ENCODE measurements around the gene STOML2. TPM values are rescaled to one million over a fixed set of nuclear protein-coding genes. Genes with fewer than 3 reads are reported as not detected.

STOML2 gene
- total and polyA plus RNA-seq, 9 of the 15 experiments (the other 6 are each of a cell fraction or from before 2014, with no cell fraction given), result 110 to 220 (median 174) TPM

- TF ChIP-seq FOXO4 (CRISPR knock-in tag; IDR thresholded peaks at IDR 0.05) (no peak), CBX1 (IDR thresholded peaks at IDR 0.05; ENCODE audit: low read depth) (peak; percentile 36; the same call in 1 of the 2 replicates), PBX2 (CRISPR knock-in tag; IDR thresholded peaks at IDR 0.05; ENCODE audit: low read depth) (0 out of 2 replicates have a peak, but pooled peaks have one; percentile 22), PBX2 (tag; conservative IDR thresholded peaks at IDR 0.05; ENCODE audit: low read depth) (peak; percentile 85), HDAC1 (IDR thresholded peaks at IDR 0.05) (no peak), SUPT5H (IDR thresholded peaks at IDR 0.05) (peak; percentile 91), NFYB (IDR thresholded peaks at IDR 0.05; ENCODE audit: extremely low read depth, insufficient read length) (peak; percentile 84), ASH1L (IDR thresholded peaks at IDR 0.05; ENCODE audit: borderline replicate concordance, low read depth, partially characterized antibody) (peak; percentile 94), ZNF512 (tag; IDR thresholded peaks at IDR 0.05) (no peak), EWSR1 (IDR thresholded peaks at IDR 0.05; ENCODE audit: borderline replicate concordance, low read depth, partially characterized antibody) (no peak), ZNF699 (CRISPR knock-in tag; IDR thresholded peaks at IDR 0.05; ENCODE audit: insufficient replicate concordance) (no peak), ZBTB12 (CRISPR knock-in tag; IDR thresholded peaks at IDR 0.05) (peak; percentile 53; the same call in 1 of the 2 replicates), ZNF24 (IDR thresholded peaks at IDR 0.05) (no peak), FOXP1 (CRISPR knock-in tag; IDR thresholded peaks at IDR 0.05) (no peak), ZBTB9 (CRISPR knock-in tag; IDR thresholded peaks at IDR 0.05) (peak; percentile 67), KAT7 (CRISPR knock-in tag; IDR thresholded peaks at IDR 0.05; ENCODE audit: borderline replicate concordance) (no peak), ARID2 (IDR thresholded peaks at IDR 0.05) (no peak), ILK (tag; IDR thresholded peaks at IDR 0.05; ENCODE audit: borderline replicate concordance, low read depth) (no peak)
Measured at GRCh38 chr9:35072461-35073278, 30.3 kb downstream of the STOML2 start, which contains the start of gene VCP (continued).
